Measurements from ENCODE around the gene STK24.
A peak's percentile ranks its signal among the peaks of the same experiment; 100 is the strongest.
"Not testable (repeated sequence)": the region's sequence is repeated elsewhere in the genome, so short reads cannot be mapped to it uniquely, and the experiment has no call there.

Gene STK24

DNA sequence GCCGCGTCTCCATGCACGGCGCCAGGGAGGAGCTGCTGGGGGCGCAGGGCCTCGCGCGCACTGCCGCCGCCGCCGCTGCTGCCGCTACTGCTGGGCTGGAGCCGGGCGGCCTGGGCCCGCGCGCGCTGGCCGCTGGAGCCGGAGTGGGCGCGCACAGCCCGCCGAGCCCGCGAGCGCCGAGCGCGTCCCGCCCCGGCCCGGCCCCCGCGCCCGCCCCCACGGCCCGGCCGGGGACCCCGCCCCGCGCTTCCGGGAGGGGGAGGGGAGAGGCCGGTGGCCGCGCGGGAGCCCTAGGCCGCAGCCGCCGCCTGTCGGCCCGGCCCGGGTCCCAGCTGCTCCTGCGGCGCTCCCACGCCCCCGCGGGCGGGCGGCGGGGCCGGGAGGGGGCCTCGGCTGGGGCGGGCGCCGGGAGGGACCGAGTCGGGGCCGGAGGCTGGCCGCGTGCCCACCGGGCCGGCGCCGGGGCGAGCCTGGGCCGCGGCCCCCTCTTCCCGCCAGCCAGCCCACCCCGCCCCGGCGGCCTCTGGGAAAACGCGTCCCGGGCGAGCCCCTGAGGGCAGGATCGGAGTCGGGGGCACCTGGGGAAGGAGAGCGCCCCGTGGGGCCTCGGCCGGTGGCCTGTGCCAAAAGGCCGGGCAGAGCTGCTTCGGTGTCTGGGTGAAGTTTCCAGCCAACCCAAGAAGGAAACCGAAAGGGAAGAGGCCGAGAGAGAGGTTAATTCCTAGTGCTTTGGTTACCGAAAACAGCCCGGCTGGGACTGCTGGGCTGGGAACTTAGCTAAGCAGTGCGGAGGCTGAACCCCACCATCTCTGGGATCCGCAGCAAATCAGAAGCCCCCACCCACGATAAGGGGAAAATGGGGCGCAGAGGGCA, at the start of gene STK24:
Gene STK24 (minus strand): TSS at position 145 of the 873 bp plus-strand sequence. CDS start 321 bp downstream, outside the sequence.
- DNase-seq (ENCODE audit: low spot score) = peak; percentile 65

DNA sequence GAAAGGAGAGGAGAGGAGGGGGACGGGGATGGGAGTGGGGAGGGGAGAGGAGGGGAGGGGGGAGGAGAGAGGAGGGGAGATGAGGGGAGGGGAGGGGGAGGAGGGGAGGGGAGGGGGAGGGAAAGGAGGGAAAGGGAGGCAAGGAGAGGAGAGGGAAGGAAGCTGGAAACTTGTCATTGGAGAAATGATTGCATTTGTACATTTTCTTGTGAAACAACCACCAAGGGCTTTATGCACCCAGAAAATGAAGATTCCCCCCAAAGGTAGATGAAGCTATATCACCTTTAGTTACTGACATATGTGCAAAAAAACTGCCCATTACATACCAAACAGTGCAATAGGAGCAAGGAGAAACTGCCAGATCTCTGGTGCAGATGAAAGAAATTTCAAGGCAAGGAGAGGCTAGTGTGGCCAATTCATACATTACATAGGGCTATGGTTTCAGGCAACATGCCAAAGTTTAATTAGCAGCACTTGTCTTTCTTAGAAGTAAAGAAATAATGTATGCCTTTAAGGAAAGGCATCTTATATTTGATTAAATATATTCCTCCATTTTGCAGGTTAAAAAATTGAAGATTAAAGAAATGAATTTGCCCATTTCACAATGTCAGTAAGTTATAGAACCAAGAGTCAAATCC, 49.5 kb upstream of the STK24 start:
- DNase-seq (ENCODE audit: low spot score) = no peak

GRCh38 chr13:98624589-98624988, 47.7 kb upstream of the STK24 start:
- not testable (repeated sequence) for DNase-seq (ENCODE audit: low spot score)

DNA sequence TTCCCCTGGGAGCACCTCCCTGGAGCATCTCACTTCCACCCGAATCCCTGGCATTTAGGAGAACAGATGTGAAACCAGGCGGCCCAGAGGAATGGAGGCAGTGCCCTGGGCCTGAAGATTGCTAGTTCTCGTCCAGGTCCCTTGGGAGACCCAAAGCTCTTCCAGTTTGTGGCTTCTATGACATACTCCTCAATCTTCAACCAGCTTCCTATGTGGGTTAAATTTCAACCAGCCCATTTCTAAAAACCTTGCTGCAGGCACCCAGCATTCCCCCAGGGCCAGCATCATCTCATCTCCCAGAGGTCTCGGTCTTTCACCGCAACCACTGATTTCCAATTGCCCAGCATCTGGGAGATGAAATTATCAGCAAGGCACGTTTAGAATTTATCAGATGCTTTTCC, 46.0 kb upstream of the STK24 start:
- DNase-seq (ENCODE audit: low spot score) = no peak

- DNase-seq (ENCODE audit: low spot score) = no peak
Measured at GRCh38 chr13:98619556-98619955, 42.6 kb upstream of the STK24 start.

GRCh38 chr13:98615595-98615994, 38.7 kb upstream of the STK24 start:
- not testable (repeated sequence) for DNase-seq (ENCODE audit: low spot score)

DNA sequence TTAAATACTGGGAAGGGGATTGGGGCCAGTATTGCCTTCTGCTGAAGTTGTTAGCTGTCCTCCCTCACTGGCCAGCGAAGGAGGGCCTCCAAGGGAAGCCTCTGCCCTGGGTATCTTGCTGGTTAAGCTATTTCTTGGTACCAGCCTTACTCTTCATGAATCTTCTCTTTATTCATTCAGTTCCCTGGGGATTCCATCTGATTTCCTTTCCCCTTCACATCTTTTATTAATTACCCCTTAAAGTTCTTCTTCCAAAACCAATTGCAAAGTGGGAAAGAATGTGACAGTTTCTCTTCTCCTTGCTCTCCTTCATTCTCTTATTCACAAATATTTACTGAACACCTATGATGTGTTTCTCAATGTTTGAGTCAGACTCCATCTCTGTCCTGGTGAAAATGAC, 36.7 kb upstream of the STK24 start:
- no peak for DNase-seq (ENCODE audit: low spot score)

GRCh38 chr13:98609756-98610155, 32.8 kb upstream of the STK24 start:
- DNase-seq (ENCODE audit: low spot score) = peak; percentile 15

GRCh38 chr13:98606296-98606695, 29.4 kb upstream of the STK24 start:
- DNase-seq (ENCODE audit: low spot score) = no peak

GRCh38 chr13:98599502-98600328, 22.8 kb upstream of the STK24 start:
- no peak for DNase-seq (ENCODE audit: low spot score)

DNA sequence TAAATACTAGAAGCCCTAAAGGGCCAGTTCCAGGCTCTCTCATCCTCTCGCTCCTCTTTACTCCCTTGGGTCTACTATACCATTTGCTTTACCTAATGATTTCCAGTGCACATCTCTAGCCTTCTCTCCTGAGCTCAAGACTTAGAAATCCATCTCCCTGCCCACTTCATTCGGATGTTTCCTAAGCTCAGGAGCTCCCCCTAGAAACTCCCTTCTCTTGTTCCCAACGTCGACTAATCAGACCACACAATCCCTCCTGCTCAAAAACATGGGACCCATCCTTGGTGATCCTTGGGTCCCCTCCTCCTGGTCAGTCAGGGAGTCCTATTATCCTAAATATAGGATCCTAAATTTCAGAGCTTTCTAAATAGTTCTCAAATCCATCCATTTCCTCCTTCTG, 21.1 kb upstream of the STK24 start:
- no peak for DNase-seq (ENCODE audit: low spot score)

- DNase-seq (ENCODE audit: low spot score) = no peak
Measured at GRCh38 chr13:98595134-98595533, 18.2 kb upstream of the STK24 start.

DNA sequence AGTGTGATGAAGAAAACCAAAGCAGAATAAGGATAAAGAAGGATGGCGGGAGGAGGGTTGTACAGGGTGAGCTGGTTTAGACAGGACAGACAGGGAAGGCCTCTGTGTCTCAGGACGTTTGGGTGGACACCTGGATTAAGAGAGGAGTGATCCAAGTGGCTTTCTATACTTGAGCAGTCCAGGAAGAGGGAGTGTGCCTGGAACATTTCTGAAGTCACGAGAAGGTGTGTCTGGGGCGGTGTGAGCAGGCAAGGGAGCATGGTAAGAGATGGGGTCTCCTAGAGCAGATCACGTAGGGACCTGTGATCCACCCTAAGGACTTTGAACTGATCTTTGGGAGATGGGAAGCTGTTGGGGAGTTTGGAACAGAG, 15.4 kb upstream of the STK24 start:
- DNase-seq (ENCODE audit: low spot score) = no peak

DNA sequence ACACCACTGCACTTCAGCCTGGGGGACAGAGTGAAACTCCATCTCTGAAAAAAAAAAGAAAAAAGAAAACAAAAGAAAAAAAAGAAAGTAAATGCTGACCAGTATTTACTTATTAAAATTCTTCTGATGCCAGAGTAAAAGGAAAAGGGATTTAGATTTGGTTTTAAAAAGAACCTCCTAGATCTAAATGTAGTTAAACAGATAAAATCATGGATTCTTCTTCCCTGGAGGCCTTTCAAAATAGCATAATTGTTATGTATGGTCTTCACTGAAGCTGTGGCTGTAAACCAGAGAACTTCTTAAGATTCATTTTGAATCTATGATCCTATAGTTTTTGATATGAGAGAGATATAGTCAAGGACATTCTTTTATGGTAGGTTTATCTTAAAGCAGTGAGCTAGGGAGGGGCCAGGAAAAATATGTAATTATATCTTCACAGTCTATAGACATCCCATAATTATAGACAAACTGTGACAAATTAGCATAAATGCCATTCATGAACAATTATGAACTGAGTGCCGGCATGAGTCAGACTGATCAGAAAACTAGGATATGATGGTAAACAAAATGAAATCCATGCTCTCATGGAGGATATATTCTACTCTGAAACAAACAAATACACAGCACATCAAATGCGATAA, 14.9 kb upstream of the STK24 start:
- DNase-seq (ENCODE audit: low spot score) = no peak

DNA sequence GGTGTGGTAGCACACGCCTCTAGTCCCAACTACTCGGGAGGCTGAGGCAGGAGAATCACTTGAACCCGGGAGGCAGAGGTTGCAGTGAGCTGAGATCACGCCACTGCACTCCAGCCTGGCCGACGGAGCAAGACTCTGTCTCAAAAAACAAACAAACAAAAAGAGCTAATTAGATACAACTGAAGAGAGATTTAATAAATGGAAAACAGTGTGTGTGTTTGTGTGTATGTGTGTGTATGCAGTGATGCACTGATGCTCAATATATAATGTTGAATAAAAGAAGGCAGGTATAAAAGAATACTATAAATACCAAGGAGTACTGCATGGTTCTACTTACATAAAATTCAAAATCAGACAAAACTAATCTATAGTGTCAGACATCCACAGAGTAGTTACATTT, 13.6 kb upstream of the STK24 start:
- DNase-seq (ENCODE audit: low spot score) = not testable (repeated sequence)

DNA sequence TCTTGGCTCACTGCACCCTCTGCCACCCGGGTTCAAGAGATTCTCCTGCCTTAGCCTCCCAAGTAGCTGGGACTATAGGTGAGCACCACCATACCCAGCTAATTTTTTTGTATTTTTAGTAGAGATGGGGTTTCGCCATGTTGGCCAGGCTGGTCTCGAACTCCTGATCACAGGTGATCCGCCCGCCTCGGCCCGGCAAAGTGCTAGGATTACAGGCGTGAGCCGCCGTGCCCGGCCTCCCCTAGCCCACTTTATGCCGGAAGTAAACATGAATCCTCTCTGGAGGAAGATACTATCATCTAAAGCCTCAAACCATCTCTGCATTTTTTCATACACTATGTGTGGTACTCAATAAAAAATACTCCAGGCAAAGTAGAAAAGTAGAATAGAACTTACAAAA, 12.6 kb upstream of the STK24 start:
- DNase-seq (ENCODE audit: low spot score) = not testable (repeated sequence)

- DNase-seq (ENCODE audit: low spot score) = no peak
Measured at GRCh38 chr13:98586400-98587345, 9.8 kb upstream of the STK24 start.

GRCh38 chr13:98585946-98586345, 9.0 kb upstream of the STK24 start:
- DNase-seq (ENCODE audit: low spot score) = no peak

DNA sequence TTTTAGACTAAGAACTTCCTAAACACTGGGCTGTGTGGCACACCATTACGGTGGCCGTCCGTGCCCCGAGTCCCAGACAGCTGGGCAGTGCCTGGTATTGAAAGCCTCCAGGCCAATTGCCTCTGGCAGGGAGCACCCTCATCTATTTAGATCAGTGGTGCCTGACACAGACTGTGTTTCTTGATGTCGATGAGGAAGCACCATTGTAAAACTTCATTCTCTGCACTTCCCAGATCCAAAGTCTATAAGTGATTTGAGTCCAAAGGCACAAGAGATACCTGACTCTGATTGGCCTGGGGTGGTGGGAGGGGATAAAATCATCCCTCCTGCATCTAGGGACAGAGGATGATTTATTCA, 8.5 kb upstream of the STK24 start:
- no peak for DNase-seq (ENCODE audit: low spot score)

GRCh38 chr13:98584668-98585397, 7.9 kb upstream of the STK24 start:
- no peak for DNase-seq (ENCODE audit: low spot score)

All from Ammon's horn (tissue), 1 donor.